ENCODE data around the gene OTOR.

OTOR gene

DNA sequence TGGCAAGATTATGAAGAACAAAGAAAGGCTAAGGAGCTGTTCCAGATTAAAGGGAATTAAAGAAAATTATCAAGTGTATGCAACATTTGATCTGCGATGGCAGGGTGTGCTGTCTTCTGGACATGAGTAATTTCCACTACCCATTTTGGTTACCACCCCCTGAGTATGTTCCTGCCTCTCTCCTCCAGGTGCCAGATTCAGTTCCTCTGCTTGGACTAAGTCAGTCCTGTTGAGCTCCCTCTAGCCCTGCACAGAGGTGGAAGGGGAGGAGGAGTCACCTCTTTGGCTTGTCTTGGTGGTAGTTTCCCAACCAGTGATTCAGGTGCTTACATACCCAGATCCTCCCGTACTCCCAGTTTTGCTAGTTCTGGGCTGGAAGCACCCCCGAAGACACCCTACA lies 40.5 kb upstream of the OTOR start:
- H3K27ac ChIP-seq (replicated peaks), result no peak overlapping the region
- TF ChIP-seq POLR2AphosphoS5 (IDR thresholded peaks at IDR 0.05; ENCODE audit: low read depth), result no peak
- TF ChIP-seq SPI1 (IDR thresholded peaks at IDR 0.05; ENCODE audit: borderline replicate concordance, low read depth), result no peak
- no peak for TF ChIP-seq GABPA (IDR thresholded peaks at IDR 0.05; ENCODE audit: low read depth)
- TF ChIP-seq, protein P1, sequence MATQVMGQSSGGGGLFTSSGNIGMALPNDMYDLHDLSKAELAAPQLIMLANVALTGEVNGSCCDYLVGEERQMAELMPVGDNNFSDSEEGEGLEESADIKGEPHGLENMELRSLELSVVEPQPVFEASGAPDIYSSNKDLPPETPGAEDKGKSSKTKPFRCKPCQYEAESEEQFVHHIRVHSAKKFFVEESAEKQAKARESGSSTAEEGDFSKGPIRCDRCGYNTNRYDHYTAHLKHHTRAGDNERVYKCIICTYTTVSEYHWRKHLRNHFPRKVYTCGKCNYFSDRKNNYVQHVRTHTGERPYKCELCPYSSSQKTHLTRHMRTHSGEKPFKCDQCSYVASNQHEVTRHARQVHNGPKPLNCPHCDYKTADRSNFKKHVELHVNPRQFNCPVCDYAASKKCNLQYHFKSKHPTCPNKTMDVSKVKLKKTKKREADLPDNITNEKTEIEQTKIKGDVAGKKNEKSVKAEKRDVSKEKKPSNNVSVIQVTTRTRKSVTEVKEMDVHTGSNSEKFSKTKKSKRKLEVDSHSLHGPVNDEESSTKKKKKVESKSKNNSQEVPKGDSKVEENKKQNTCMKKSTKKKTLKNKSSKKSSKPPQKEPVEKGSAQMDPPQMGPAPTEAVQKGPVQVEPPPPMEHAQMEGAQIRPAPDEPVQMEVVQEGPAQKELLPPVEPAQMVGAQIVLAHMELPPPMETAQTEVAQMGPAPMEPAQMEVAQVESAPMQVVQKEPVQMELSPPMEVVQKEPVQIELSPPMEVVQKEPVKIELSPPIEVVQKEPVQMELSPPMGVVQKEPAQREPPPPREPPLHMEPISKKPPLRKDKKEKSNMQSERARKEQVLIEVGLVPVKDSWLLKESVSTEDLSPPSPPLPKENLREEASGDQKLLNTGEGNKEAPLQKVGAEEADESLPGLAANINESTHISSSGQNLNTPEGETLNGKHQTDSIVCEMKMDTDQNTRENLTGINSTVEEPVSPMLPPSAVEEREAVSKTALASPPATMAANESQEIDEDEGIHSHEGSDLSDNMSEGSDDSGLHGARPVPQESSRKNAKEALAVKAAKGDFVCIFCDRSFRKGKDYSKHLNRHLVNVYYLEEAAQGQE (IDR thresholded peaks at IDR 0.05; ENCODE audit: insufficient replicate concordance, low read depth), result no peak
- TF ChIP-seq, protein P2, sequence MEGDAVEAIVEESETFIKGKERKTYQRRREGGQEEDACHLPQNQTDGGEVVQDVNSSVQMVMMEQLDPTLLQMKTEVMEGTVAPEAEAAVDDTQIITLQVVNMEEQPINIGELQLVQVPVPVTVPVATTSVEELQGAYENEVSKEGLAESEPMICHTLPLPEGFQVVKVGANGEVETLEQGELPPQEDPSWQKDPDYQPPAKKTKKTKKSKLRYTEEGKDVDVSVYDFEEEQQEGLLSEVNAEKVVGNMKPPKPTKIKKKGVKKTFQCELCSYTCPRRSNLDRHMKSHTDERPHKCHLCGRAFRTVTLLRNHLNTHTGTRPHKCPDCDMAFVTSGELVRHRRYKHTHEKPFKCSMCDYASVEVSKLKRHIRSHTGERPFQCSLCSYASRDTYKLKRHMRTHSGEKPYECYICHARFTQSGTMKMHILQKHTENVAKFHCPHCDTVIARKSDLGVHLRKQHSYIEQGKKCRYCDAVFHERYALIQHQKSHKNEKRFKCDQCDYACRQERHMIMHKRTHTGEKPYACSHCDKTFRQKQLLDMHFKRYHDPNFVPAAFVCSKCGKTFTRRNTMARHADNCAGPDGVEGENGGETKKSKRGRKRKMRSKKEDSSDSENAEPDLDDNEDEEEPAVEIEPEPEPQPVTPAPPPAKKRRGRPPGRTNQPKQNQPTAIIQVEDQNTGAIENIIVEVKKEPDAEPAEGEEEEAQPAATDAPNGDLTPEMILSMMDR (IDR thresholded peaks at IDR 0.05; ENCODE audit: insufficient read depth, low read length), result no peak
- H3K27me3 ChIP-seq (ENCODE audit: insufficient read depth, poor library complexity, severe bottlenecking), result no peaks in the 10 kb centered on the region
- no peak overlapping the region for H3K4me3 ChIP-seq (replicated peaks; ENCODE audit: insufficient read depth, low read length)
- no peak for DNase-seq (ENCODE audit: low read depth in 1 of 2, low spot score in 1 of 2)

DNA sequence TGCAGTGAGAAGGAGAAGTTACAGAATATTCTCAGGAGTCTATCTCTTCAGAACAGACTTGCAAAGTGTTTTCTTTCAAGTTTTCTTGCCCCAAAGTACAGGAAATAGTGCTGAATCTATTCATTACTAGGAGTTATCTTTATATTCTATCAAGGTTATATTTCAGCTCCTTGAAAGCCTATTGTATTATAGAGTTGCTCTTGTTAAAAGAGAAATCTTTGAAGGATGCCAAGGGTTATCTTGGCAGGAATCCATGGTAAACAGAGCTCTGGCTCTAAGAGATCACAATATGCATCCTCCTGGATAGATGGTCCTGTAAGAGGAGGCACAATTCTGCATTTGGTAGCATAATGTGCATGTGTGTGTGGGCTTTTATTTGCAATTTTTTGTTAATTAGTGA lies 39.6 kb upstream of the OTOR start:
- H3K27me3 ChIP-seq (ENCODE audit: insufficient read depth, poor library complexity, severe bottlenecking), result no peaks in the 10 kb centered on the region
- no peak for DNase-seq (ENCODE audit: low read depth in 1 of 2, low spot score in 1 of 2)
- no peak overlapping the region for H3K27ac ChIP-seq (replicated peaks)
- no peak for TF ChIP-seq SPI1 (IDR thresholded peaks at IDR 0.05; ENCODE audit: borderline replicate concordance, low read depth)
- TF ChIP-seq, protein P2 (IDR thresholded peaks at IDR 0.05; ENCODE audit: insufficient read depth, low read length), result no peak
- TF ChIP-seq GABPA (IDR thresholded peaks at IDR 0.05; ENCODE audit: low read depth), result no peak
- TF ChIP-seq, protein P1 (IDR thresholded peaks at IDR 0.05; ENCODE audit: insufficient replicate concordance, low read depth), result no peak
- TF ChIP-seq POLR2AphosphoS5 (IDR thresholded peaks at IDR 0.05; ENCODE audit: low read depth), result no peak
- H3K4me3 ChIP-seq (replicated peaks; ENCODE audit: insufficient read depth, low read length), result no peak overlapping the region

DNA sequence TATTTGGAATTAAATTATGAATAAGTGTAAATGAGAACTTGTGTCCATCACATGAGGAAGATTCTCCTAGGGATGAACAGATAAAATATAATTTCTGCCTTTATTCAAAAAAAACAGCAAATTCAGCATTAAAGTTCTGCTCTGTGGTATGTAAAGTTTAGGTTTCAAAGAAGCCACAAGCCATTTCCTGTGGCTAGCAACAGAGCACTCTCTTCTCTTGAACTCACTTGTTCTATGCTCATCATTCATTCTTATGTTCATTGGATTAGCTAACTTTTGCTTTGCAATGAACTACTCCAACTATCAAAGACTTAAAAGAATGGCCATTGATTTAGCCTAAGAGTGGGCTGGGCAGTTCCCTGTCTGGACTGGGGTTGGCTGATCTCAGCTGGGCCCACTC lies 39.1 kb upstream of the OTOR start:
- H3K4me3 ChIP-seq (replicated peaks; ENCODE audit: insufficient read depth, low read length), result no peak overlapping the region
- no peak overlapping the region for H3K27ac ChIP-seq (replicated peaks)
- no peak for DNase-seq (ENCODE audit: low read depth in 1 of 2, low spot score in 1 of 2)
- H3K27me3 ChIP-seq (ENCODE audit: insufficient read depth, poor library complexity, severe bottlenecking), result no peaks in the 10 kb centered on the region
- TF ChIP-seq, protein P2 (IDR thresholded peaks at IDR 0.05; ENCODE audit: insufficient read depth, low read length), result no peak
- TF ChIP-seq SPI1 (IDR thresholded peaks at IDR 0.05; ENCODE audit: borderline replicate concordance, low read depth), result no peak
- no peak for TF ChIP-seq GABPA (IDR thresholded peaks at IDR 0.05; ENCODE audit: low read depth)
- TF ChIP-seq POLR2AphosphoS5 (IDR thresholded peaks at IDR 0.05; ENCODE audit: low read depth), result no peak
- TF ChIP-seq, protein P1 (IDR thresholded peaks at IDR 0.05; ENCODE audit: insufficient replicate concordance, low read depth), result no peak

Measured in HL-60 (cell line).